GM19351 (cell line): ENCODE results near the gene KIRREL1.

Experiments
- ATAC-seq: cut with Tn5 transposase; IDR thresholded peaks from one replicate; pipeline ENCODE4 v1.9.1; 2021; ENCODE audit warnings: mild to moderate bottlenecking, moderate library complexity; ENCODE audit not compliant: unreplicated experiment

Gene KIRREL1

DNA sequence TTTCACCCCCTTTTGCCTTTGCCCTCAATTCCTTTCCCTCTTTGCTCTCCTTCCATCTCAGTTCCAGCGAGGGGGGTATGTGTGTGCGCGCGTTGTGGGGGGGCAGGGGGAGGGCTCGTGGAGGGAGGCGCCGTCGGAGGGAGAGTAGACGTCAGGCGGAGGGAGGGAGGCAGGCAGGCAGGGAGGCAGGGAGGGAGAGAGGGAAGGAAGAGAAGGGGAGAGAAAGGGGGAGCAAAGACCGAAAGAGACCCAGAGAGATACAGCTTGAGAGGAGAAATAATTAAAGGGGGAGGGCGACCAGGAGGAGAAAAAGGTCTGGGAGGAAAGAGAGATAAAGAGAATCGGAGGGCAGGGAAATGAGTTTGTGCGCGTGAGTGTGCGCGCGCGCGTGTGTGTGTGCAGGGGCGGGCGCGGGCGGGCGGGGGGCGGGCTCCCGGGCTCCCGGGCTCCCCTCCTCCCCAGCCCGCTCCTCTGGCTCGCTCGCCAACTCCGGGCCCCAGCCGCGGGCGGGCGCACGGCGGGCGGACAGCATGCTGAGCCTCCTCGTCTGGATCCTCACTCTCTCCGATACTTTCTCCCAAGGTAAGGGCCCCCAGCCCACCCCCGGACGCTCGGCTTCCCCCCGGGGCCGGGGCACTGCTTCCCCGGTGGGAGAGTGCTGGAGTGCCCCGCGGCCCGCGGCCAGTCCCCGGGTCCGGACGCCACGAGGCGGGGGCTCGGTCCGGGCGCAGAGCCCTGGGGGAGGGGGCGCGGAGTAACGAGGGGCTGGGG, at the start of gene KIRREL1:
KIRREL1 (plus strand) TSS at position 499 of the 771 bp plus-strand sequence; CDS start at position 531, 32 bp downstream.
- ATAC-seq = no peak

DNA sequence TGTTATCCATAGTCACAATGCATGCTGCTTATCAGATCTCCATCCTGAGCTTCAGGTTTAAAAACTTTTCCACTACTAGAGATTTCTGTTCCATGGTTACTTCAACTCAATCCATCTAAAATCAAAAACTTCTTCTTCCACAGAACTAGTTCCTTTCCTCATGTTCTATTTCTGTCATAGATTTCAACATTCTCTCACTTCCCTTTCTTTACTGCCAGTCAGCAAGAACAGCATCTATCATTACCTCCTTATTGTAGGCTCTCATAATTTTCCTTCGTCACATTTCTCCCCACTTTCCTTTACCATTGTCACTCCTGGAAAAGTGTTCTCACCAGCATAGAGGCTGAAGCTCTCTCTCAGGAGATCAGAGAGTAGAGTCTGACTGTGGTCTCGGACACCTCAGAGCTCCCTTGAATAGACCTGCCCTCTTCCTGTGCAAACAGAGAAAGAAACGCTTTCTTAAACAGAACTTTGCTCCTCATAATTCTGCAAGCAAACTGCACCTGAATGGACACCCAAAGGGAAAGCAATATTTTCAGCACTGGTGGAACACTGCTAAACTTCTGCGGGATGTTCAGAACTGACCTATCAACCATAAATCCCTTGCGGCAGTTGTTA, 48.7 kb upstream of the KIRREL1 start:
- ATAC-seq = no peak

DNA sequence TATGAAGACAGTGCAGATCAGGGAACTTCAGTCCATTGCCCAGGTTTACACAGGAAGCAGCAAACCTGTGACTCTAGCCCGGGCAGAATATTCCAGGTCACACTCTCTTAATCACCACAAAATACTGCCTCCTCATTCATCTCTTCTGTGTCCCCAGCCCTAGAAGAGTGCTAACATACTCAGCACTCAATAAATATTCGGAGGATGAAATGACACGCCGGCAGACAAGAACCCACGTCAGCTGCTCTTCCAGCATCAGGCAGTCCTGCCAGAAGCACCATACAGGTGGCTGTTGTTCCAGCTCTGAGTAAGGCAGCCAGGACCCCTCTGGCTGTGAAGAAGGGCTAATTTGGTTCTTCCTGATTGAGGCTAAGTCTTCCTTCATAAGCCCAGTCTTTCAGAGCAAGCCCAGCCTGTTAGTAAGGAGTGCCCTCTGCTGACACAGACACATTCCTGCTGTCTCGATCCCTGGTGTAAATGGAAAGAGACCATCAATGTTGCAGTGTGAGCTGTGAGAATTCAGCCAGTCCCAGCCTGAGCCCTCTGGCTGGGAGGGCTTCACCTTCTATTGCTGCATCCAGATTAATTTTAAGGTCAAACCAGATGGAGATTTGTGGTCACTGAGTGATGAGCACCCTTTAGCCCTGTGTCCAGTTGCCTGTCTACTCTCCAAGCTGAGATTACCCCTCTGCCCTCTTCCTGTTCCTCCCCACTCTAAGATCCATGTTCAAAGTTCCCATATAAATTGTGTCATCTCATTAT, 45.0 kb upstream of the KIRREL1 start:
- ATAC-seq = no peak

GRCh38 chr1:157949074-157949354, 44.4 kb upstream of the KIRREL1 start:
- no peak for ATAC-seq

DNA sequence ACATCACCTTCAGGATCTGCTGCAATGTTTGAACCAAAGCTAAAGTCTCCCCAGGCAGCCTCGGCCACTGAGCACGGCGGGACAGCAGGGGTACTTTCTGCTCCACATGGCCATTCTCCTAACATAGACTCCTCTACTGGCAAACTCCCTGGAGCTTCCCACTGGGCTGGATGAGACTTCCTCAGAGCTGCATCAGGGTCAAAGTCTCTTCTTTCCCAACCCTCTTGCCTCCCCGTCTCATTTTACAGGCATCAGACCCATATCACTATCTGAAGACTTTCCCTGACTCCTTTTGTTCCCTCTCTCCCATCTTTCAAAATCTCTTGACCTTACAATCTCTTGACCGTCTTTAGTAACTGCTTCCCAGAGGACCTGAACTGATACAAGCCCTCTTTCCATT, 42.2 kb upstream of the KIRREL1 start:
- no peak for ATAC-seq

DNA sequence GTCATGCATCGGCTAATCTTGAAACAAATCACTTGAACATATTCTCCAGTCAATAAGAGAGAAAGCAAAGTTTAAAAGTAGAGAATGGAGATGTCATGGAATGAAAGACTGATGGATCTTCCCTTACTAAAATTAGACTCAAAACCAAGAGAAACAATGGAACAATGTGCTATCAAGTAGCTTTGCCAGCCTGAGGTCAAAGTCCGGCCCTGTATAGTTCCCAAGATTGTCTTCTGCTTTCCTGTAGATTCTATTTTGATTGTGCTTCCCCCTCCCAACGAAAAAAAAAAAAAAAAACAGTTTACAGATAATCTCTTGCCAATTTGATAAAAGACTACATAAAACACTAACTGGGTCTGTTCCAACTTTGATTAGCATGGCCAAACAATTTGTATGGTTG, 40.8 kb upstream of the KIRREL1 start:
- ATAC-seq = no peak

GRCh38 chr1:157955221-157955620, 38.2 kb upstream of the KIRREL1 start:
- no peak for ATAC-seq

- no peak for ATAC-seq
These were observed 37.6 kb upstream of the KIRREL1 start for GRCh38 chr1:157955857-157956256.

- ATAC-seq = no peak
These were observed 36.7 kb upstream of the KIRREL1 start for GRCh38 chr1:157956732-157957131.

GRCh38 chr1:157958263-157958662, 35.2 kb upstream of the KIRREL1 start:
- no peak for ATAC-seq

GRCh38 chr1:157959750-157960149, 33.7 kb upstream of the KIRREL1 start:
- ATAC-seq = no peak

- ATAC-seq = no peak
These were observed 32.7 kb upstream of the KIRREL1 start for GRCh38 chr1:157960773-157961172.

- peak; percentile 43 for ATAC-seq
These were observed 31.4 kb upstream of the KIRREL1 start for GRCh38 chr1:157961805-157962762.

DNA sequence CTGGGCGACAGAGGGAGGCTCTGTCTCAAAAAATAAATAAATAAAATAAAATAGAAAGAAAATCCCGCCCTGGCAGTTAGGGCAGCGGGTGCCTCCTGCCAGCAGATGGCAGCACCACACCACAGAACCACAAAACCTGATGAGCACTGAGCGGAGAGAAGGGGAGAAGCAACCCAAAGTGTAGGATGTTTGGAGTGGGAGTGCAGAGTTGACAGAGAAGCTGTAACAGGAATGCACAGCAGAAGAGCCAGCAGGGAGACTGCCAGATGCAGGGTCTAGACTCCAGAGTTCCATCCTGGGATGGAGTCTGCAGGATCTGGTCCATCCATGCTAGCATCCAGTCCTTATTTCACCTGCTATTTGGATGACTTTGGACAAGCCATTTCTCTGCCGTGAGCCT, 29.7 kb upstream of the KIRREL1 start:
- peak; percentile 78 for ATAC-seq

DNA sequence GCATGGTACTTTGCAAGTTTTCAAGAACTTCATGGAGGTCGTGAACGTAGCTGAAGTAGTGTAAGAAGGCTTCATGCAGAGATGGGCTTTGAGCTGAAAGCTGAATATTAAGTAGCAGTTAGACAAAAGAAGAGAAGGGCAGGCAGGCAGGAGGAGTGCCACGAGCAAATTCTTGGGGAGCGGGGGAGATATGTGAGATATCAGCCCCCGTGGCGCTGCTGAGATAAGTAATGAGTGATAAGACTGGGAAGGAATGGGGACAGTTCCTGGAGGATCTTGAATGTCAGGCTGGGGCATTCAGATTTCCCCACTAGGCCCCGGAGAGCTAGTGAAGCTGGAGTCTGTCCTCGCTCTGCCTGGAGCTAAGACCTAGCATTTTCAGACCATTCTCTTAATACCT, 27.9 kb upstream of the KIRREL1 start:
- ATAC-seq = no peak

GRCh38 chr1:157966031-157966537, 27.4 kb upstream of the KIRREL1 start:
- ATAC-seq = no peak

GRCh38 chr1:157967205-157967604, 26.2 kb upstream of the KIRREL1 start:
- no peak for ATAC-seq

GRCh38 chr1:157968508-157968907, 24.9 kb upstream of the KIRREL1 start:
- no peak for ATAC-seq

GRCh38 chr1:157968946-157969345, 24.5 kb upstream of the KIRREL1 start:
- ATAC-seq = no peak

- ATAC-seq = no peak
These were observed 23.6 kb upstream of the KIRREL1 start for GRCh38 chr1:157969697-157970485.
